Measurements from ENCODE around the gene SPOCD1.

The SPOCD1 gene

GRCh38 chr1:31768939-31769704, 46.7 kb downstream of the SPOCD1 start:
- no peak overlapping the region for H3K4me3 Mint-ChIP-seq
- H3K4me1 Mint-ChIP-seq: peaks cover 43% of the 10 kb centered on the region
- ATAC-seq: peak; percentile 76

GRCh38 chr1:31768407-31768907, 47.4 kb downstream of the SPOCD1 start:
- DNase-seq (no peak), ATAC-seq (no peak)
- Mint-ChIP-seq H3K27me3 (peaks cover 24% of the 10 kb centered on the region), H3K36me3 (ENCODE audit: low read depth) (no peaks in the 10 kb centered on the region), H3K9me3 (no peaks in the 10 kb centered on the region), H3K4me1 (peaks cover 39% of the 10 kb centered on the region), H3K27ac (no peak overlapping the region), H3K4me3 (no peak overlapping the region)

More at GRCh38 chr1:31768939-31769704, 46.7 kb downstream of the SPOCD1 start:
- no peaks in the 10 kb centered on the region for H3K36me3 Mint-ChIP-seq (ENCODE audit: low read depth)
- H3K27ac Mint-ChIP-seq: no peak overlapping the region
- H3K9me3 Mint-ChIP-seq: no peaks in the 10 kb centered on the region
- DNase-seq: no peak
- peaks cover 29% of the 10 kb centered on the region for H3K27me3 Mint-ChIP-seq

- ATAC-seq (no peak), DNase-seq (no peak)
- H3K9me3 Mint-ChIP-seq: no peaks in the 10 kb centered on the region
- H3K27ac Mint-ChIP-seq: no peak overlapping the region
- peaks cover 35% of the 10 kb centered on the region for H3K4me1 Mint-ChIP-seq
- peaks cover 19% of the 10 kb centered on the region for H3K27me3 Mint-ChIP-seq
- H3K36me3 Mint-ChIP-seq (ENCODE audit: low read depth): no peaks in the 10 kb centered on the region
- H3K4me3 Mint-ChIP-seq: no peak overlapping the region
Observed at GRCh38 chr1:31767225-31767624, 48.6 kb downstream of the SPOCD1 start.

- H3K9me3 Mint-ChIP-seq: no peaks in the 10 kb centered on the region
- DNase-seq (no peak), ATAC-seq (no peak)
- H3K27ac Mint-ChIP-seq: no peak overlapping the region
- H3K36me3 Mint-ChIP-seq (ENCODE audit: low read depth): no peaks in the 10 kb centered on the region
- H3K4me3 Mint-ChIP-seq: no peak overlapping the region
- peaks cover 32% of the 10 kb centered on the region for H3K4me1 Mint-ChIP-seq
- peaks cover 19% of the 10 kb centered on the region for H3K27me3 Mint-ChIP-seq
Observed at GRCh38 chr1:31765516-31765915, 50.3 kb downstream of the SPOCD1 start.

GRCh38 chr1:31765041-31765467, 50.8 kb downstream of the SPOCD1 start:
- Mint-ChIP-seq H3K27me3 (peaks cover 22% of the 10 kb centered on the region), H3K4me1 (peaks cover 35% of the 10 kb centered on the region), H3K9me3 (no peaks in the 10 kb centered on the region), H3K27ac (no peak overlapping the region), H3K4me3 (no peak overlapping the region), H3K36me3 (ENCODE audit: low read depth) (no peaks in the 10 kb centered on the region)
- ATAC-seq: no peak
- peak; percentile 42 for DNase-seq

- no peaks in the 10 kb centered on the region for H3K36me3 Mint-ChIP-seq (ENCODE audit: low read depth)
- no peaks in the 10 kb centered on the region for H3K9me3 Mint-ChIP-seq
- no peak within 1 kb of the TSS for H3K27ac Mint-ChIP-seq
- H3K4me1 Mint-ChIP-seq: peaks cover 33% of the 10 kb centered on the region
- DNase-seq (no peak), ATAC-seq (no peak)
- H3K4me3 Mint-ChIP-seq: peak within 1 kb of the TSS; percentile 70
- peaks cover 25% of the 10 kb centered on the region for H3K27me3 Mint-ChIP-seq
Observed at GRCh38 chr1:31764312-31765040, 51.3 kb downstream of the SPOCD1 start, which contains the start of gene ADGRB2. Gene ADGRB2, minus strand, starts transcription at chr1:31764340. Its CDS starts 7,119 bp downstream, at chr1:31757221.

GRCh38 chr1:31763671-31764311, 52.0 kb downstream of the SPOCD1 start:
- Mint-ChIP-seq H3K36me3 (ENCODE audit: low read depth) (no peaks in the 10 kb centered on the region), H3K27me3 (peaks cover 25% of the 10 kb centered on the region), H3K27ac (no peak overlapping the region), H3K9me3 (no peaks in the 10 kb centered on the region), H3K4me1 (peaks cover 26% of the 10 kb centered on the region), H3K4me3 (peak overlapping the region; percentile 70)
- DNase-seq (no peak), ATAC-seq (no peak)

GRCh38 chr1:31762726-31763670, 52.8 kb downstream of the SPOCD1 start:
- peak; percentile 78 for DNase-seq
- peaks cover 25% of the 10 kb centered on the region for H3K27me3 Mint-ChIP-seq
- H3K4me1 Mint-ChIP-seq: peaks cover 23% of the 10 kb centered on the region
- no peaks in the 10 kb centered on the region for H3K9me3 Mint-ChIP-seq
- peak overlapping the region; percentile 70 for H3K4me3 Mint-ChIP-seq
- H3K36me3 Mint-ChIP-seq (ENCODE audit: low read depth): no peaks in the 10 kb centered on the region
- no peak overlapping the region for H3K27ac Mint-ChIP-seq
- ATAC-seq: peak; percentile 31

- Mint-ChIP-seq H3K36me3 (ENCODE audit: low read depth) (no peaks in the 10 kb centered on the region), H3K9me3 (no peaks in the 10 kb centered on the region), H3K27ac (no peak overlapping the region), H3K27me3 (peaks cover 25% of the 10 kb centered on the region), H3K4me1 (peaks cover 23% of the 10 kb centered on the region), H3K4me3 (no peak overlapping the region)
- DNase-seq (no peak), ATAC-seq (no peak)
Observed at GRCh38 chr1:31762323-31762722, 53.5 kb downstream of the SPOCD1 start.

- no peak for DNase-seq
- no peaks in the 10 kb centered on the region for H3K9me3 Mint-ChIP-seq
- no peak overlapping the region for H3K27ac Mint-ChIP-seq
- no peak for ATAC-seq
- H3K4me3 Mint-ChIP-seq: no peak overlapping the region
- H3K27me3 Mint-ChIP-seq: peaks cover 25% of the 10 kb centered on the region
- peaks cover 23% of the 10 kb centered on the region for H3K4me1 Mint-ChIP-seq
- H3K36me3 Mint-ChIP-seq (ENCODE audit: low read depth): no peaks in the 10 kb centered on the region
Observed at GRCh38 chr1:31761883-31762282, 53.9 kb downstream of the SPOCD1 start.

- Mint-ChIP-seq H3K27me3 (peaks cover 25% of the 10 kb centered on the region), H3K4me3 (peak overlapping the region; percentile 34), H3K4me1 (peaks cover 23% of the 10 kb centered on the region), H3K9me3 (no peaks in the 10 kb centered on the region), H3K27ac (no peak overlapping the region), H3K36me3 (ENCODE audit: low read depth) (no peaks in the 10 kb centered on the region)
- peak; percentile 61 for DNase-seq
- ATAC-seq: peak; percentile 33
Observed at GRCh38 chr1:31760471-31761470, 55.1 kb downstream of the SPOCD1 start.

- Mint-ChIP-seq H3K4me1 (peaks cover 20% of the 10 kb centered on the region), H3K4me3 (no peak overlapping the region), H3K27me3 (peaks cover 23% of the 10 kb centered on the region), H3K27ac (no peak overlapping the region), H3K36me3 (ENCODE audit: low read depth) (no peaks in the 10 kb centered on the region), H3K9me3 (no peaks in the 10 kb centered on the region)
- DNase-seq (no peak), ATAC-seq (no peak)
Observed at GRCh38 chr1:31759298-31760023, 56.4 kb downstream of the SPOCD1 start.

Data from activated naive CD8-positive, alpha-beta T cell treated with anti-CD3 and anti-CD28 coated beads, Interleukin-2, amount 50 U/mL, for 24 hours (primary cell).